DMS114 treated with DMSO at 0.1 percent for 48 hours (cell line): Measurements from ENCODE around the gene DHRSX.
"Not testable (repeated sequence)": the region's sequence is repeated elsewhere in the genome, so short reads cannot be mapped to it uniquely, and the experiment has no call there.

Experiments used
- DNase-seq: peaks from one replicate; lab custom pipeline; 2025; ENCODE audit not compliant: unreplicated experiment; lab: John Stamatoyannopoulos, UW

The DHRSX gene

DNA sequence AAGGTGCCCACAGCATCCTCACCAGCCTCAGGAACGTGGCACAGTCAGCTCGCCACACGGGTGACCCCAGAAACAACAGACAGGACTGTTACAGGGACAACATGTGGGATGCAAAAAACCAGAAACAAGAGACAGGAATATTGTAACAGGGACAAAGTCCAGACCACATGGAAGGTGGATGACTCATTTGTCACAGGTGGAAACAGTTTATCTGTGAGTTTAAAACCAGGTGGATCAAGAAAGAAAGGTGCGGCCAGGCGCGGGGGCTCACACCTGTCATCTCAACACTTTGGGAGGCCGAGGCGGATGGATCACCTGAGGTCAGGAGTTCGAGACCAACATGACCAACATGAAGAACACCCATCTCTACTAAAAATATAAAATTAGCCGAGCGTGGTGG is 23.5 kb downstream of the DHRSX start:
- not testable (repeated sequence) for DNase-seq

DNA sequence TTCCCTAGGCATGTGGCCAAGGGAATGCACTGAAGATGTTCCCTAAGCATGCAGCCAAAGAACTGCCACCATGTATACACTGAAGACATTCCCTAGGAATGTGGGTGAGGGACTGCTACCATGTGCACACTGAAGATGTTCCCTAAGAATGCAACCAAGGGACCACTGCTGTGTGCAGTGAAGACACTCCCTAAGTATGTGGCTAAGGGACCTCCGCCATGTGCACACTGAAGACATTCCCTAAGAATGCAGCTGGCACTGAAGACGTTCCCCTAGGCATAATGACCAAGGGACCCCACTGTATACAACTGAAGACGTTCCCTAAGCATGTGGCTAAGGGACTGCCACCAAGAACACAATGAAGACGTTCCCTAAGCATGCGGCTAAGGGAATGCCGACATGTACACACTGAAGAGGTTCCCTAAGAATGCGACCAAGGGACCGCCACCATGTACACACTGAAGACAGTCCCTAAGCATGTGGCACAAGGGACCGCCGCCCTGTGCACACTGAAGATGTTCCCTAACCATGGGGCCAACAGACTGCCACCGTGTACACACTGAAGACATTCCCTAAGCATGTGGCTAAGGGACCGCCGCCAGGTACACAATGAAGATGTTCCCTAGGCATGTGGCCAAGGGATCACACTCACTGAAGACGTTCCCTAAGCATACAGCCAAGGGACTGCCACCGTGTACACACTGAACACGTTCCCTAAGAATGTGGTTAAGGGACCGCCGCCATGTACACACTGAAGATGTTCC is 25.6 kb downstream of the DHRSX start:
- DNase-seq, result no peak

DNA sequence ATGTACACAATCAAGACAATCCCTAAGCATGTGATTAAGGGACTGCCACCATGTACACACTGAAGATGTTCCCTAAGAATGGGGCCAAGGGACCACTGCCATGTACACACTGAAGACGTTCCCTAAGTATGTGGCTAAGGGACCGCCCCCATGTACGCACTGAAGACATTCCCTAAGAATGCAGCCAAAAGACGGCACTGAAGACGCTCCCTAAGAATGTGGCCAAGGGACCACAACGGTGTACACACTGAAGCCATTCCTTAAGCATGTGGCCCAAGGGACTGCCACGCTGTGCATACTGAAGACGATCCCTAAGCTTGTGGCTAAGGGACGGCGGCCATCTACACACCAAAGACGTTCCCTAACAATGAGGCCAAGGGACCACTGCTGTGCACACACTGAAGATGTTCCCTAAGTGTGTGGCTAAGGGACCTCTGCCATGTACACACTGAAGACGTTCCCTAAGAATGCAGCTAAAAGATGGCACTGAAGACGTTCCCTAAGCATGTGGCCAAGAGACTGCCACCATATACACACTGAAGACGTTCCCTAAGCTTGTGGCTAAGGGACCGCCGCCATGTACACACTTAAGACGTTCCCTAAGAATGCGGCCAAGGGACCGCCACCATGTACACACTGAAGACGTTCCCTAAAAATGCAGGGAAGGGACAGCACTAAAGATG is 26.4 kb downstream of the DHRSX start:
- no peak for DNase-seq

DNA sequence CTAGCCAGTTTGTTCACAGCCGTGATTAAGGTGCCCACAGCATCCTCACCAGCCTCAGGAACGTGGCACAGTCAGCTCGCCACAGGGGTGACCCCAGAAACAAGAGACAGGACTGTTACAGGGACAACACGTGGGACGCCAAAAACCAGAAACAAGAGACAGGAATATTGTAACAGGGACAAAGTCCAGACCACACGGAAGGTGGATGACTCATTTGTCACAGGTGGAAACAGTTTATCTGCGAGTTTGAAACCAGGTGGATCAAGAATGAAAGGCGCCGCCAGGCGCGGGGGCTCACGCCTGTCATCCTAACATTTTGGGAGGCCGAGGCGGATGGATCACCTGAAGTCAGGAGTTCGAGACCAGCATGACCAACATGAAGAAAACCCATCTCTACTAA is 27.7 kb downstream of the DHRSX start:
- not testable (repeated sequence) for DNase-seq

DNA sequence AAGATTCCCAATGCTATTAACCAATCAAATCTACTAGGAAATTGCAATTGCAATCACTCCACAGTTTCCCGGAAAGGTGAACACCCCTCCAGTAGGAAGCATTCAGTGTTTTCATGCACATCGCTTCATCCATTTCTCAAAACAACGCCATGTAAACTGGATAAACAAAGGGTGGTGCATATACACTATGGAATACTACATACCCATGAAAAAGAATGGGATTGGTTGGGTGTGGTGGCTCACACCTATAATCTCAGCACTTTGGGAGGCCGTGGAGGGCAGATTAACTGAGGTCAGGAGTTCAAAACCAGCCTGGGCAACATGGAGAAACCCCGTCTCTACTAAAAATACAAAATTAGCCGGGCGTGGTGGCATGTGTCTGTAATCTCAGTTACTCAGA is 29.1 kb downstream of the DHRSX start:
- no peak for DNase-seq

DNA sequence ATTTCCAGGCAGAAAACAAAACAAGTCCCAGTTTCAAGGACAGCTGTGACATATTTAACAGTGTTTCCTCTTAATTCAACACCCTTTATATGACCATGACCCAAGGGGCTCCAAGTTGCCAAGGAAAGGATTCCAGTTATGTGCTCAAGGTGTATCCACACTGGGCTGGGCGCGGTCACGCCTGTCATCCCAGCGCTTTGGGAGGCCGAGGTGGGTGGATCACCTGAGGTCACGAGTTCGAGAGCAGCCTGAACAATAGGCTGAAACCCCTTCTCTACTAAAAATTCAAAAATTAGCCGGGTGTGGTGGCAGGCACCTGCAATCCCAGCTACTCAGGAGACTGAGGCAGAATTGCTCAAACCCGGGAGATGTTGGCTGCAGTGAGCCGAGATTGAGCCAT is 29.6 kb downstream of the DHRSX start:
- not testable (repeated sequence) for DNase-seq

DNA sequence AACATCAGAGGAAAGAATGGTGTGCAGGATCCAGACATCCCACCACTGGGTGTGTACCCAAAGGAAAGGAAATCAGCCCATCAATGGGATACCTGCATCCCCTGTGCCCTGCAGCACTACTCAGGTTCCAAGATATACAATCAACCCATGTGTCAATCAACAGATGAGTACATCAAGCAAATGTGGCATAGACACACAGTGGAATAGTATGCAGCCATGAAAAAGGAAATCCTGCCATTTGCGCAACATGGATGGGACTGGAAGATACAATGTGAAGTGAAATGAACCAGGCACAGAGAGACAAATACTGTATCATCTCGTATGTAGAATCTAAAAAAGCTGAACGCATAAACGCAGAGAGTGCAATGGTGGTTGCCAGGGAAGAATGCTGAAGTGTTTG is 30.9 kb downstream of the DHRSX start:
- DNase-seq, result not testable (repeated sequence)

DNA sequence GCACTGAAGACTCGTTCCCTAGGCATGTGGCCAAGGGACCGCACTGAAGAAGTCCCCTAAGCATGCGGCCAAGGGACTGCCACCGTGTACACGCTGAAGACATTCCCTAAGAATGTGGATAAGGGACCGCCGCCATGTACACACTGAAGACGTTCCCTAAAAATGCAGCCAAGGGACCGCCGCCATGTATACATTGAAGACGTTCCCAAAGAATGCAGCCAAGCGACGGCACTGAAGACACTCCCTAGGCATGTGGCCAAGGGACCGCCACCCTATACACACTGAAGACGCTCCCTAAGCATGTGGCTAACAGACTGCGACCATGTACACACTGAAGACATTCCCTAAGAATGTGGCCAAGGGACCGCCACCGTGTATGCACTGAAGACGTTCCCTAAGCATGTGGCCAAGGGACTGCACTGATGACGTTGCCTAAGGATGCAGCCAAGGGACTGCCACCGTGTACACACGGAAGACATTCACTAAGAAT is 31.5 kb downstream of the DHRSX start:
- no peak for DNase-seq

DNA sequence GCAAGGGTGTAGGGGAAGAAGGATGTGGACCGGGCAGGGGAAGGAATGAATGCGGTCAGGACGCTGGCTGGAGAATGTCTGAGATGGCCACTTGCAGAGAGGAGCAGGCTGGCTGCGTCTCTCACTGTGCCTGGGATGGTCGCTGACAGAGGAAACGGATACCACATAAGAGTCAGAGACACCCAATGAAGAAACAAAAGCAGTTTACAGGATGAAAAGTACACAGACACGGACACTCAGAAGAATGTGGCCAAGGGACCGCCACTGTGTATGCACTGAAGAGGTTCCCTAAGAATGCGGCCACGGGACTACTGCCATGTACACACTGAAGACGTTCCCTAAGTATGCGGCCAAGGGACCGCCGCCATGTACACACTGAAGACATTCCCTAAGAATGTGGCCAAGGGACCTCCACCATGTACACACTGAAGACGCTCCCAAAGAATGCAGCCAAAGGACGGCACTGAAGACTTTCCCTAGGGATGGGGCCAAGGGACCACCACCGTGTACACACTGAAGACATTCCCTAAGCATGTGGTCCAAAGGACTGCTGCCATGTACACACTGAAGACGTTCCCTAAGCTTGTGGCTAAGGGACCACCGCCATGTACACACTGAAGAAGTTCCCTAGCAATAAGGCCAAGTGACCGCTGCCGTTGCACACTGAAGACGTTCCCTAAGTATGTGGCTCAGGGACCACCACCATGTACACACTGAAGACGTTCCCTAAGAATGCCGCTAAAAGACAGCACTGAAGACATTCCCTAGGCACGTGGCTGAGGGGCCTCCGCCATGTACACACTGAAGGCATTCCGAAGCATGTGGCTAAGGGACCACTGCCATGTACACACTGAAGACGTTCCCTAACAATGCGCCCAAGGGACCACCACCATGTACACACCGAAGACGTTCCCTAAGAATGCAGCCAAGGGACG is 32.2 kb downstream of the DHRSX start:
- no peak for DNase-seq

DNA sequence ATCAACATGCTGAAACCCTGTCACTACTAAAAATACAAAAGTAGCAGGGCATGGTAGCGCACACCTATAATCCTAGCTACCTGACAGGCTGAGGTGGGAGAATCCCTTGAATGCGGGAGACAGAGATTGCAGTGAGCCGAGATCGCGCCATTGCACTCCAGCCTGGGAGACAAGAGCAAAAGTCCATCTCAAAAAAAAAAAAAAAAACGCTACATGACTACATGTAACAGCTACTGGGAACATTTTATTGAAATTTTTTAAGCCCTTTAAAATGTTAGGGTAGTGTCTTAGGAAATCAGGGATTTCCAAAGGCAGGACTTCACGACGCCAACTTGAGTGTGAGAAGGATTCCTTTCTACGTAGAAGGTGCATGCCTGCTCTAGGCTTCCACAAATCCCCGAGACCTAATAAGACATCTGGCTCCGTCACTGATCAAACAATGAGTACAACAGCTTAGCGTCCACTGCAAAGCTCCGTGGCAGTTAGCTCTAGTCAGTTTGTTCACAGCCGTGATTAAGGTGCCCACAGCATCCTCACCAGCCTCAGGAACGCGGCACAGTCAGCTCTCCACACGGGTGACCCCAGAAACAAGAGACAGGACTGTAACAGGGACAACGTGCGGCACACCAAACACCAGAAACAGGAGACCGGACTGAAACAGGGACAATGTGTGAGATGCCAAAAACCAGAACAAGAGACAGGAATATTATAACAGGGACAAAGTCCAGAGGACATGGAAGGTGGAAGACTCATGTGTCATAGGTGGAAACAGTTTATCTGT is 33.7 kb downstream of the DHRSX start:
- no peak for DNase-seq

DNA sequence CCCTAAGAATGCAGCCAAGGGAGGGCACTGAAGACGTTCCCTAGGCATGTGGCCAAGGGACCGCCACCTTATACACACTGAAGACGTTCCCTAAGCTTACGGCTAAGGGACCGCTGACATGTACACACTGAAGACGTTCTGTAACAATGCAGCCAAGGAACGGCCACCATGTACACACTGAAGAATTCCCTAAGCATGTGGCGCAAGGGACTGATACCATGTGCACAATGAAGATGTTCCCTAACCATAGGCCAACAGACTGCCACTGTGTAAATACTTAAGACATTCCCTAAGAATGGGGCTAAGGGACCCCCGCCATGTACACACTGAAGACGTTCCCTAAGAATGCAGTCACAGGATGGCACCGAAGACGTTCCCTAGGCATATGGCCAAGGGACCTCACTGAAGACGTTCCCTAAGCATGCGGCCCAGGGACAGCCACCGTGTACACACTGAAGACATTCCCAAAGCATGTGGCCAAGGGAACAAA is 36.1 kb downstream of the DHRSX start:
- DNase-seq, result no peak

DNA sequence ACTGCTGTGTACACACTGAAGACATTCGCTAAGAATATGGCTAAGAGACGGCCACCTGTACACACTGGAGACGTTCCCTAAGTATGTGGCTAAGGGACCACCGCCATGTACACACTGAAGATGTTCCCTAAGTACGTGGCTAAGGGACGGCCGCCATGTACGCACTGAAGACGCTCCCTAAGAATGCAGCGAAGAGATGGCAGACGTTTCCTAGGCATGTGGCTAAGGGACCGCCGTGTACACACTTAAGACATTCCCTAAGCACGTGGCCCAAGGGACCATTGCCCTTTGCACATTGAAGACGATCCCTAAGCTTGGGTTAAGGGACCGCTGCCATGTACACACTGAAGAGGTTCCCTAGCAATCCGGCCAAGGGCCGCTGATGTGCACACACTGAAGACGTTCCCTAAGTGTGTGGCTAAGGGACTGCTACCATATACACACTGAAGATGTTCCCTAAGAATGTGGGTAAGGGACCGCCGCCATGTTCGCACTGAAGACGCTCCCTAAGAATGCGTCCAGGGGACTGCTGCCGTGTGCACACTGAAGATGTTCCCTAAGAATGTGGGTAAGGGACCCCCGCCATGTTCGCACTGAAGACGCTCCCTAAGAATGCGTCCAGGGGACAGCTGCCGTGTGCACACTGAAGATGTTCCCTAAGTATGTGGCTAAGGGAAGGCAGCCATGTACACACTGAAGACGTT is 36.7 kb downstream of the DHRSX start:
- no peak for DNase-seq

DNA sequence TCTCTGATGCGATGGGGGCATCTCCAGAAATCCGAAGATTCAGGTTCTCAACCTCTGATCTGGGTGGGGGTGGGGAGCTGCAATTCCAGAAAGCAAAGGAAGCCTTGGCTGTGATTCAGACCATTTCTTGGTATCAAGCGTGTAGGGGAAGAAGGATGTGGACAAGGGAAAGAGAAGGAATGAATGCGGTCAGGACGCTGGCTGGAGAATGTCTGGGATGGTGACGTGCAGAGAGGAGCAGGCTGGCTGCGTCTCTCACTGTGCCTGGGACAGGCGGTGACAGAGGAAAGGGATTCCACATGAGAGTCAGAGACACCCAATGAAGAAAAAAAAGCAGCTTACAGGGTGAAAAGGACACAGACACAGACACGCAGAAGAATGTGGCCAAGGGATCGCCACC is 37.3 kb downstream of the DHRSX start:
- DNase-seq, result not testable (repeated sequence)

DNA sequence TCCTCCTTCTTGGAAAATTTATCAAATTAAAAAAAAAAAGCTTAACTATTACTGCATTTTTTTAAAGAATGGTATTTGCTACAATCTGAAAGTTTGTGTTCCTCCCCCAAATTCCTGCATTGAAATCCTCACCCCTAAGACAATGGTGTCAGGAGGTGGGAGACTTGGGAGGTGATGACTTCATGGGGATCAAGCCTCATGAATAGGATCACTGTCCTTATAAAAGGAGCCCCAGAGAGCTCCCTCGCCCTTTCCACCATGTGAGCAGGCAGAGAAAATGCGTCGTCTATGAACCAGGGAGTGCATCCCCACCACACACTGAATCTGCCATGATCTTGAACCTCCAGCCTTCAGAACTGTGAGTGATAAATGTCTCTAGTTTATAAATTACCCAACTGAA is 38.0 kb downstream of the DHRSX start:
- no peak for DNase-seq

DNA sequence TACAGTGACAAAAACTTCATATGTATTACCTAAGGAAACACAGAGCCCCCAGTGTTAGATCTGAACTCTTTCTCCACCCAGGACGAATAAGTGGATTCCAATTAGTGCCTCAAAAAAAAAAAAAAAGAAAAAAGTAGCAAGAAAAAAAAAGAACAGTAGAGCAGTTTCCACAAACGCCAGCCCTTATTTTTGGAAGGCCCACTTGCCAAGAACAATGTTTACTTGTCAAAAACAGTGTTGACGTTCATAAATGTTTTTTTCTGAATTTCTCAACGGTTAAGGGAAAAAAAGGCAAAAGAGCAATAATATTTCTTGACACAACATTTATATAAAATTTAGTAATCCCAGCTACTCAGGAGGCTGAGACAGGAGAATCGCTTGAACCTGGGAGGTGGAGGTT is 38.7 kb downstream of the DHRSX start:
- no peak for DNase-seq

DNA sequence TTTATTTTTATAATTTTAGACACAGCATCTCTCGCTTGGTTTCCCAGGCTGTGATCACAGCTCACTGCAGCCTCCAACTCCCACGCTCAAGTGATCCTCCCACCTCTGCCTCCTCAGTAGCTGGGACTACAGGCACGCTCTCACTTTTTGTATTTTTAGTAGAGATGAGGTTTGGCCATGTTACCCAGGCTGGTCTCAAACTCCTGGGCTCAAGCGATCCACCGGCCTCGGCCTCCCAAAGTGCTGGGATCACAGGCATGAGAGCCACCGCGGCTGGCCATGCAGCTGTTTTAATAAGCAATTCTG is 39.1 kb downstream of the DHRSX start:
- DNase-seq, result no peak

DNA sequence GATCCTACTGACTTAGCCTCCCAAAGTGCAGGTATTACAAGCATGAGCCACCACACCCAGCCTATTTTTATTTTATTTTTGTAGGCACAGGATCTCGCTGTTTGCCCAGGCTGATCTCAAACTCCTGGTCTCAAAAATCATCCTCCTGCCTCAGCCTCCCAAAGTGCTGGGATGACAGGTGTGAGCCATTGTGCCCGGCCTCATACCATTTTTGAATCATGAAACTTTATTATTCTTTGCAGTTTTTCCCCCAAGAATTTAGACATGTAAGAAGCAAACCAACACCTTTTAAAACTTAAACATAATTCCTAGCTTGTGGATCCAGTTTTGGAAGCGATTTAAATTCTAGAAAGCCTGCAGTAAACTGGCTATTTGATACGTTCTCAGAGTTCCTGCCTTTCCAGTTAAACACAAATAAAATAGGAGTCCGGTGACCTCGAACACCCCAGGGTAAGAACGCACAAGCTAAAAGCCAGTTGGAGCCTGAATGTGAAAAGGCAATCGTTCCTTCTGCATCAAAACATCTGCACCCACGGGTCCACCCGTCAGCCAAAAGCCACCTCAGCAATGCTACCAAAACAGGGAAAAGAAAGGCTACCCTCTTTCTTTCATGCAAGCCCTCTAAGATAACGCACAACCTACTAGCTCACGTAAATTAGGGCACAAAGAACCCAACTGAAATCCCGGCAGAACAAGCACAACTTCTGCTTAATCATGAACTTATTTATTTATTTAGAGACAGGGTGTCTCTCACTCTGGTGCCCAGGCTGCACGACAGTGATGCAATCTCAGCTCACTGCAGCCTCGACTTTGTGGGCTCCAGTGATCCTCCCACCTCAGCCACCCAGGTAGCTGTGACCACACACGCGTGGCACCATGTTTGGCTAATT is 39.7 kb downstream of the DHRSX start:
- DNase-seq, result not testable (repeated sequence)

DNA sequence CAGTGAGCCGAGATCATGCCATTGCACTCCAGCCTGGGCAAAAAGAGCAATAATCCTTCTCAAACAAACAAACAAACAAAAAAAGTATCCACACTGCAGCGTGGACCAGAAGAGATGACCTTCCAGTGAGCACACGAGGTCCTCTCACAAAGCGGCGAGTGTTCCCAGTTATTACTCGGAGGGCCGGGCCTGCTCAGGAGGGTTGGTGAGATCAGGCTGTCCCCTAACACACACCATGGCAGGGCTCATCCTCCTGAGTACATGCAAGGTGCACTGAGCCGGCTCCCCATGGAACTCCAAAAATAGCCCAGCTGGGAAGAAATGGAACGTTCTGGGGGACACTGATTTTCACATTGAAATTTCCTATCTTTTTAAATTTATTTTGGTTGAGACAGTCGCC is 40.7 kb downstream of the DHRSX start:
- DNase-seq, result not testable (repeated sequence)

DNA sequence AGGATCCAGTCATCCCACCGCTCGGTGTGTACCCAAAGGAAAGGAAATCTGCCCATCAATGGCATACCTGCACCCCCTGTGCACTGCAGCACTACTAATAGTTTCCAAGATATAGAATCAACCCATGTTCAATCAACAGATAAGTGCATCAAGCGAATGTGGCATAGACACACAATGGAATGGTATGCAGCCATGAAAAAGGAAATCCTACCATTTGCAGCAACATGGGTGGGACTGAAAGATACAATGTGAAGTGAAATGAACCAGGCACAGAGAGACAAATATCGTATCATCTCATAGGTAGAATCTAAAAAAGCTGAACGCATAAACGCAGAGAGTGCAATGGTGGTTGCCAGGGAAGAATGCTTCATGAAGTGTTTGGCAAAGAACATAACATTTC is 42.5 kb downstream of the DHRSX start:
- no peak for DNase-seq
